ENCODE measurements around the gene ABR.
"Not testable (repeated sequence)": the region's sequence is repeated elsewhere in the genome, so short reads cannot be mapped to it uniquely, and the experiment has no call there.

Gene ABR

DNA sequence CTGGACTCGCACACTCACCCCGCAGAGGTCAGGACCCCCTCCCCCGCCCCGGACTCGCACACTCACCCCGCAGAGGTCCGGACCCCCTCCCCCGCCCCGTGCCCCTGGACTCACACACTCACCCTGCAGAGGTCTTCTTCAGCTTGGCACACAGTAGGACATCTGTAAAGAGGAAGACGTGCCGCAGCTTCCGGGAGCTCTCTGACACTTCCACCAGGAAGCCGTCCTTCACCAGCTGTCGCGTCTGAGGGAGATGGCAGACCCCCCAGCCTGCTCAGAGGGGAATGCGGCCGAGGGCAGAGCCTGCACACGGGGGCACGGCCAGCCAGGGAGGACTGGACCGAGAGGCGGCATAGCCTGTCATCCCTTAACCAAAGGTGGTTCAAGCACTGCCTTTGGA, 109.9 kb downstream of the ABR start:
- Histone ChIP-seq H3K4me1 (ENCODE audit: control insufficient read depth, insufficient read depth, low read length) (no peaks in the 10 kb centered on the region), H3K9ac (ENCODE audit: low read depth, low read length) (no peak overlapping the region), H3K27me3 (ENCODE audit: control insufficient read depth, insufficient read depth, low read length) (no peaks in the 10 kb centered on the region), H3K4me2 (ENCODE audit: low read length) (no peak overlapping the region), H3K36me3 (ENCODE audit: insufficient read depth, low read length) (peaks cover 49% of the 10 kb centered on the region), H3K4me3 (ENCODE audit: low read length) (no peak overlapping the region), H3K9me3 (replicated peaks; ENCODE audit: low read length) (peaks cover 3% of the 10 kb centered on the region)

DNA sequence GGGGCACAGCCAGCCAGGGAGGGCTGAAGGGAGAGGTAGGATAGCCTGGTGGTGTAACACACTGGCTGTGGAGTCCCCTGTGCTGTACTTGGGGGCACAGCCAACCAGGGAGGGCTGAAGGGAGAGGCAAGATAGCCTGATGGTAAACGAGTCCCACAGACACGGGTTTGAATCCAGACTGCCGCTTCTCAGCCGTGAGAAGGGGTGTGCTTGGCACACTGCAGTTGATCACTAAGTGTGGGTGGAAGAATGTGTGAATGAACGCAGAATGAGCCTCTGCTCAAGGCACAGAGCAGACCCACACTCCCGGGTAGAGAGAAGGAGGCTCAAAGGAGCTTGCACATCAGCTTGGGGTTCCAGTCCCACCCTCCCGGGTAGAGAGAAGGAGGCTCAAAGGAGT, 111.4 kb downstream of the ABR start:
- Histone ChIP-seq H3K9ac (ENCODE audit: low read depth, low read length) (no peak overlapping the region), H3K9me3 (replicated peaks; ENCODE audit: low read length) (peaks cover 3% of the 10 kb centered on the region), H3K36me3 (ENCODE audit: insufficient read depth, low read length) (peaks cover 46% of the 10 kb centered on the region), H3K4me1 (ENCODE audit: control insufficient read depth, insufficient read depth, low read length) (no peaks in the 10 kb centered on the region), H3K27me3 (ENCODE audit: control insufficient read depth, insufficient read depth, low read length) (no peaks in the 10 kb centered on the region), H3K4me3 (ENCODE audit: low read length) (no peak overlapping the region), H3K4me2 (ENCODE audit: low read length) (no peak overlapping the region)

DNA sequence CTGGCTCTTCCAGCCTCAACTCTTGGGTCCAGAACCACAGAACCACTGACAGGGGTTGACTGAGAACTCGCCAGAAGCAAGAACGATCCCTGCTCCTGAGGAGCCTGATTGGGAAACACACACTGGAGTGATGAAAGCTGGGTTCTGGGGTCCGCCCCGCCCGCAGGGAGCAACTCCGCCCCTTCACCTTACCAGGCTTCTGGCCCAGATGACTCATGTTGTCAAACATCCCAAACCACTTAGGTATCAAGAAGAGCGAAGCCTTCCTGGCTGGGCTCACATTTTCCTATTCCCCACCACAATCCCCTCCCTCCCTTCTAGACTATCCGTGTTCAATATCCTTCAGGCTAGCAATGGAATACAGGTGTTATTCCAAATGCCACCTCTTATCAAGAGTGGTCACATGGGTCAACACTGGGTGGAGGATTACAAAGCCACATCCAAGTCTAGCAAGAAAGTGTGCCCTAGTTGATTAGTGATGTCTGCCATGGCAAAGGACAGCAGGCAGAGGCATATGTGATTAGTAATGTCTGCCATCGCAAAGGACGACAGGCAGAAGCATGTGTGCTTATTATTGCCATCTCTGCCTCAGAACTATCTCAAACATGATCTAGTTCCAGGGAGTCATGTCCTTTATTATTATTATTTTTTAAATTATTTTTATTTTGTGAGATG, 112.4 kb downstream of the ABR start:
- Histone ChIP-seq H3K4me1 (ENCODE audit: control insufficient read depth, insufficient read depth, low read length) (no peaks in the 10 kb centered on the region), H3K9ac (ENCODE audit: low read depth, low read length) (no peak overlapping the region), H3K4me2 (ENCODE audit: low read length) (no peak overlapping the region), H3K27me3 (ENCODE audit: control insufficient read depth, insufficient read depth, low read length) (no peaks in the 10 kb centered on the region), H3K9me3 (replicated peaks; ENCODE audit: low read length) (peaks cover 3% of the 10 kb centered on the region), H3K36me3 (ENCODE audit: insufficient read depth, low read length) (peaks cover 46% of the 10 kb centered on the region), H3K4me3 (ENCODE audit: low read length) (no peak overlapping the region)

DNA sequence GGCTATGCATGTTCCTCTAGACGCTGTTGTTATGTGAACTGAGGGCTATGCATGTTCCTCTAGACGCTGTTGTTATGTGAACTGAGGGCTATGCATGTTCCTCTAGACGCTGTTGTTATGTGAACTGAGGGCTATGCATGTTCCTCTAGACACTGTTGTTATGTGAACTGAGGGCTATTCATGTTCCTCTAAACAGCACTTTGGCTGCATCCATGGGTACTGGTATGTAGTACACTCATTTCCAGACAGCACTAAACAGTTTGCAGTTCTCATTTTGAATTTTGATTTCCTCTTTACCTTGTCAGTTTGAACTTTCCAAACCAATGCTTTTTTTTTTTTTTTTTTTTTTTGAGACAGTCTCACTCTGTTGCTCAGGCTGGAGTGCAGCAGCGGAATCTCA, 114.4 kb downstream of the ABR start:
- not testable (repeated sequence) for H3K4me2 ChIP-seq (ENCODE audit: low read length); H3K27me3 ChIP-seq (ENCODE audit: control insufficient read depth, insufficient read depth, low read length); H3K9ac ChIP-seq (ENCODE audit: low read depth, low read length); H3K4me3 ChIP-seq (ENCODE audit: low read length); H3K9me3 ChIP-seq (replicated peaks; ENCODE audit: low read length)
- H3K36me3 ChIP-seq (ENCODE audit: insufficient read depth, low read length): peaks cover 47% of the 10 kb centered on the region
- peaks cover 14% of the 10 kb centered on the region for H3K4me1 ChIP-seq (ENCODE audit: control insufficient read depth, insufficient read depth, low read length)

DNA sequence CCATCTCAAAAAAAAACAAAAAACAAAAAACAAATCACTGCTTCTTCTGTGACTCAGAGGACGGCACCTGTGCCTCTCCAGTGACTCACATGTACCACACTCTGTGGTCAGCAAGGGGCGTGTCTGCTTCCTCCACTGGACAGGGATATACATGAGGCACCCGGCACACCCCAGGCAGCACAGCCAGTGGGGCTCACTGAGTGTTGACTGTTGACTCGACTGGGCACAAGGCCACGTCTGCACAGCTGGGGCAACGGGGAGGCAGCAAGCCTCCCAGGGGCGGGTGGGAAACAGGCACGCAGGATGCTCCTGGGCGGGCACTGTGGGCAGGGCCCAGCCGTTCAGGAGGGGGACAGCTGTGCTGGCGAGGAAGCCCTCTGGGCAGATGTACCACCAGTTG, 118.8 kb downstream of the ABR start:
- H3K4me1 ChIP-seq (ENCODE audit: control insufficient read depth, insufficient read depth, low read length): peaks cover 15% of the 10 kb centered on the region
- H3K27me3 ChIP-seq (ENCODE audit: control insufficient read depth, insufficient read depth, low read length): no peaks in the 10 kb centered on the region
- no peak overlapping the region for H3K9ac ChIP-seq (ENCODE audit: low read depth, low read length)
- H3K9me3 ChIP-seq (replicated peaks; ENCODE audit: low read length): peaks cover 1% of the 10 kb centered on the region
- H3K4me2 ChIP-seq (ENCODE audit: low read length): peak overlapping the region; percentile 48
- peaks cover 36% of the 10 kb centered on the region for H3K36me3 ChIP-seq (ENCODE audit: insufficient read depth, low read length)
- H3K4me3 ChIP-seq (ENCODE audit: low read length): no peak overlapping the region

DNA sequence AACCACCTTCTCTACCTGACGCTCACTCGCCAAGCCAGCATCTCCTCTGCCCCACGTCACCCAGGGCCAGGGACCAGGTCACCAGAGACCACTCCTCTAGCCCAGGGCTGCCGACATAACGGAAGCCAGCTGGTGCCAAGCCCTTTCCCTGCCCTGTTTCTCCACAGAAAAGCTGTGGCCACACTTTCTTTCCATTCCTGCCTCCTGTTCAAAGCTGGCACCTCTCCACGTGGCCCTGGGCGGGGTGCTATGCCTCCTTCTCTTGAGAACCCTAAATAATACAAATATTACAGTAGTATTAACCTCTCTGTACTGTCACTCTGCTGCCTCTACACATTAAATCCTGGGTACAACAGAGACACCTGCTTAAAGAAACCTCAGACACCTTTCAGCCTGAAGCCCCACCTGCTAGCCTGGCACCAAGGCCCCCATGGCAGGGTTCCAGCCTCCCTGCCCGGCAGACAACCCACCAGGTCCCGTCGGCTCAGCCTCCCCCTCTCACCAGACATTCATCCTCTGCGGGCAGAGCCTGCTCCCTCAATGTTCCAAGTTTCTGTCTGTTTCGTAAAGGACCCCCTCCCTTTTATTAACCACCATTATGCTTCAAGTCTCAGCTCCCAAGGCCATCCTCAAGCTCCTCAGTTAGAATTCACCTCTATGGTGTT, 120.5 kb downstream of the ABR start:
- Histone ChIP-seq H3K4me3 (ENCODE audit: low read length) (no peak overlapping the region), H3K36me3 (ENCODE audit: insufficient read depth, low read length) (peaks cover 39% of the 10 kb centered on the region), H3K4me2 (ENCODE audit: low read length) (no peak overlapping the region), H3K4me1 (ENCODE audit: control insufficient read depth, insufficient read depth, low read length) (peaks cover 15% of the 10 kb centered on the region), H3K9ac (ENCODE audit: low read depth, low read length) (no peak overlapping the region), H3K27me3 (ENCODE audit: control insufficient read depth, insufficient read depth, low read length) (no peaks in the 10 kb centered on the region), H3K9me3 (replicated peaks; ENCODE audit: low read length) (no peaks in the 10 kb centered on the region)

DNA sequence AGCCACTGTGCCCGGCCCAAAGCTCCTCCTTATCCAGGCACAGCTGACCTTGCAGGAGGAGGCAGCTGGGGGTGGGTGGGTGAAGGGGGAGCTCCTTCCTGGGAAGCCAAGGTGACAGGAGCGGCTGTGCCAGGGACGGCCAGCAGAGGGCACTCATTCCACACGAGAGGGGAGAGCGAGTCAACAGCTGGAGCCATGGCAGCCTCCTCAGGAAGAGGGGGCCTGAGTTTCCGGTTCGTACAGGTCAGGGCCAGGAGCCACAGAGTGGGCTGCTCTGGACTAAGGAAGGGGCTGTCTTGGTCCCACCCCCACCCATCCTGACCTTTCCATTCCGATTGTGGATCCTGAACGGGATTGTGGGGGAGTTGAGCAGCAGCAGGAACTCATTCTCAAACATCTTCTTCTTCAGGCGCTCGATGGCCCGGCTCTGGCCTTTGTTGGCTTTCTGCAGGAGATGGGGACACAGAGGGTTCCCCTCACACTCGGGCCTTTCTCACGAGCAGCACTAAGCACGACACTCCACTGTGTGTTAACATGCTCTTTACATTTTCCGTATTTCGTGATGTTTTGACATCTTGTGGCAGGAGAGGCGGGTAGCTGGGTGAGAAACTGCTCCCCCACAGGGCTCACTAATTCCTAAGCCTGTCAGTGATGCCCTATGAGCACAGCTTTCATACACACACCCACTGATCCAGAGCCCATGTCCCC, 121.2 kb downstream of the ABR start:
- no peaks in the 10 kb centered on the region for H3K9me3 ChIP-seq (replicated peaks; ENCODE audit: low read length)
- peaks cover 45% of the 10 kb centered on the region for H3K36me3 ChIP-seq (ENCODE audit: insufficient read depth, low read length)
- H3K9ac ChIP-seq (ENCODE audit: low read depth, low read length): no peak overlapping the region
- no peaks in the 10 kb centered on the region for H3K27me3 ChIP-seq (ENCODE audit: control insufficient read depth, insufficient read depth, low read length)
- no peak overlapping the region for H3K4me3 ChIP-seq (ENCODE audit: low read length)
- H3K4me1 ChIP-seq (ENCODE audit: control insufficient read depth, insufficient read depth, low read length): peaks cover 15% of the 10 kb centered on the region
- H3K4me2 ChIP-seq (ENCODE audit: low read length): no peak overlapping the region

DNA sequence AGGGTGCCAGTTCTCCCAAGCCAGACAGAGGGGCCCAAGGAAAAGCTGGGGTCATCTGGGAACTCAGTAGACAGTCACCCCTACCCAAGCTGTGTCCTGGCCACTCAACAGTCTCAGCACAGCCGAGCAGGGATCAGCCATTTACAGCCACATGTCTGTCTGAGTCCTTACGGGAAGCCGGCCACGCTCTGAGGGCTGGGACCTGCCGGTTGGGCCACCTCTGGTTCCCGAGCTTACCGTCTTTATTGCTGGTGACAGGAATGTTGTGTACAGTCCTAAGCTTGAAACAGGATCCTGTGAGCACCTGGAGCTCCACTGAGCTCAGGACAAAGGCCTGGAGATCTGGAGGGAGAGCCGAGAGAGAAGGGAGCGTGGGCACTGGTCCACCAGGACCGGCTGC, 123.0 kb downstream of the ABR start:
- H3K4me1 ChIP-seq (ENCODE audit: control insufficient read depth, insufficient read depth, low read length): peaks cover 13% of the 10 kb centered on the region
- H3K9me3 ChIP-seq (replicated peaks; ENCODE audit: low read length): no peaks in the 10 kb centered on the region
- no peak overlapping the region for H3K9ac ChIP-seq (ENCODE audit: low read depth, low read length)
- H3K27me3 ChIP-seq (ENCODE audit: control insufficient read depth, insufficient read depth, low read length): no peaks in the 10 kb centered on the region
- H3K4me3 ChIP-seq (ENCODE audit: low read length): no peak overlapping the region
- H3K4me2 ChIP-seq (ENCODE audit: low read length): no peak overlapping the region
- peaks cover 38% of the 10 kb centered on the region for H3K36me3 ChIP-seq (ENCODE audit: insufficient read depth, low read length)

DNA sequence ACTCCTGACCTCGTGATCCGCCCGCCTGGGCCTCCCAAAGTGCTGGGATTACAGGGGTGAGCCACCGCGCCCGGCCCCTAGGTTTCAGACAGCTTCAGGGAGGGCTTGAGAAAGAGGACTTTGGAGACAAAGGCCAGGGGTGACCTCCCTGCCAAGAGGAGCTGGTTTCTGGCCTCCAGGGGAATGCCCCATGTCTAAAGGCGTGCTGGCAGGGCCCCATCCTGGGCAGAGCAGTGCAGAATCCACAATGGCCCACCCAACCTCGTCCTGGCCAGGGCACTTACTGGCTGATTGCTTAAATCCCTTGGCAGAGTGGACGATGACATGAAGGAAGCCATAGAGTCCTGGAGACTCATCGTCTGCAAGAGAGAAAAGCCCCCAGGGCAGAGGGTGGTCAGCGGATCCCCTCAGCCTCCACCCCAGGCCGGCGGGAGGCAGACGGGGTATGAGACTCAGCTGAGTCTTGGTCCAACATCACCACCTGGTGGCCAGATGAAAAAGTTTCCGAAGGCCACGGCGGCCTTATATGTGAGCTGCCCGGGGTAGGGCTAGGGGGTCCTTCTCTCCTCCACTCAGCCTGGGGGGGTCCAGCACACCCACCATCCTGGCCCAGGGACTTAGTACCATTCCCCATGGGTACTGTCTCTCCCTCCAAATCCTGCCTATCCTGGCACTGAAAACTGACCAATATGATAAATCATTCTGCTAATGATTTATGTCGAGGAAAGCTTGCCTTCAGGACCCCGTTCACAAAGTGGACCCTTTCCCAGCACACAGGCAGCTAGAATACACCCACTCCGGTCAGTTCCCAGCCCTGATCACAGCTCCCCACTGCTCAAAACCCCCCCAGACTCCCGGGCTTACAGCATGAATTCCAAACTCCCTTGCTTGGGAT, 123.8 kb downstream of the ABR start:
- Histone ChIP-seq H3K9ac (ENCODE audit: low read depth, low read length) (no peak overlapping the region), H3K27me3 (ENCODE audit: control insufficient read depth, insufficient read depth, low read length) (no peaks in the 10 kb centered on the region), H3K4me1 (ENCODE audit: control insufficient read depth, insufficient read depth, low read length) (peaks cover 5% of the 10 kb centered on the region), H3K9me3 (replicated peaks; ENCODE audit: low read length) (no peaks in the 10 kb centered on the region), H3K36me3 (ENCODE audit: insufficient read depth, low read length) (peaks cover 36% of the 10 kb centered on the region), H3K4me3 (ENCODE audit: low read length) (no peak overlapping the region), H3K4me2 (ENCODE audit: low read length) (no peak overlapping the region)

DNA sequence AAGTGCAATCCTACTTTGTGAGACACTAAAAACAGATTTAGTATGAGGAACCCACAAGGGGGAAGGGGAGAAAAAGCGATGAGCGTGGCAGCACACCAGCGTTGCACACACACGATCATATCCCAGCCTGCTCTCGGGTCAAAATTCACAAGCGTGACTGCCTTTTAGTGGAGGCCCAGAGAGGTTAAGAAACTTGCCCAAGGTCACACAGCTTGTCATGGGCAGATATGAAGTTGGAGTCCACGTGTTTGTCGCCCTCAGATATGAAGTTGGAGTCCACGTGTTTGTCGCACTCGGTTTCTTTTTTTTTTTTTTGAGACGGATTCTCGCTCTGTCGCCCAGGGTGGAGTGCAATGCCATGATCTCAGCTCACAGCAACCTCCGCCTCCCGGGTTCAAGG, 124.5 kb downstream of the ABR start:
- no peaks in the 10 kb centered on the region for H3K4me1 ChIP-seq (ENCODE audit: control insufficient read depth, insufficient read depth, low read length)
- no peak overlapping the region for H3K4me2 ChIP-seq (ENCODE audit: low read length)
- H3K9me3 ChIP-seq (replicated peaks; ENCODE audit: low read length): no peaks in the 10 kb centered on the region
- no peak overlapping the region for H3K9ac ChIP-seq (ENCODE audit: low read depth, low read length)
- H3K36me3 ChIP-seq (ENCODE audit: insufficient read depth, low read length): peaks cover 36% of the 10 kb centered on the region
- no peak overlapping the region for H3K4me3 ChIP-seq (ENCODE audit: low read length)
- H3K27me3 ChIP-seq (ENCODE audit: control insufficient read depth, insufficient read depth, low read length): no peaks in the 10 kb centered on the region

DNA sequence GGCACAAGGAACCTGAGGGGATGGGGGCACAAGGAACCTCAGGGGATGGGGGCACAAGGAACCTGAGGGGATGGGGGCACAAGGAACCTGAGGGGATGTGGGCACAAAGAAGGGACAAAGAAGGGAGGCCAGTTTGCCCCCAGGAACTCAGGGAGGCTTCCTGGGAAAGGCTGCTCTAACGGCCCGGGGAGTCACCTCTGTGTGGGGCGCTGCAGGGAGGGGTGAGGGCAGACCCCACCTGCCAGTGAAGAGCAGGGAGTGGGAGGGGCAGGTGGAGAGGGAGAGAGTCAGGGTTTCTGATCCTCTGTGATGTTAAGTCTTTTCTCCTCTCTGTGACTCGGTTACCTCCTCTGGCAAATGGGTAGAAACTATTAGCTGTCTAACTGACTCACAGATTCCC, 125.1 kb downstream of the ABR start:
- Histone ChIP-seq H3K4me1 (ENCODE audit: control insufficient read depth, insufficient read depth, low read length) (no peaks in the 10 kb centered on the region), H3K4me2 (ENCODE audit: low read length) (no peak overlapping the region), H3K9ac (ENCODE audit: low read depth, low read length) (no peak overlapping the region), H3K36me3 (ENCODE audit: insufficient read depth, low read length) (peaks cover 40% of the 10 kb centered on the region), H3K27me3 (ENCODE audit: control insufficient read depth, insufficient read depth, low read length) (no peaks in the 10 kb centered on the region), H3K9me3 (replicated peaks; ENCODE audit: low read length) (no peaks in the 10 kb centered on the region), H3K4me3 (ENCODE audit: low read length) (no peak overlapping the region)

Data from skeletal muscle satellite cell (primary cell).